ENCODE measurements around the gene AGFG1.

GRCh38 chr2:227464851-227465250, 7.1 kb upstream of the AGFG1 start:
- TF ChIP-seq EZH2 (IDR thresholded peaks at IDR 0.05; ENCODE audit: low read length, missing control alignments) = no peak
- TF ChIP-seq, protein P1, sequence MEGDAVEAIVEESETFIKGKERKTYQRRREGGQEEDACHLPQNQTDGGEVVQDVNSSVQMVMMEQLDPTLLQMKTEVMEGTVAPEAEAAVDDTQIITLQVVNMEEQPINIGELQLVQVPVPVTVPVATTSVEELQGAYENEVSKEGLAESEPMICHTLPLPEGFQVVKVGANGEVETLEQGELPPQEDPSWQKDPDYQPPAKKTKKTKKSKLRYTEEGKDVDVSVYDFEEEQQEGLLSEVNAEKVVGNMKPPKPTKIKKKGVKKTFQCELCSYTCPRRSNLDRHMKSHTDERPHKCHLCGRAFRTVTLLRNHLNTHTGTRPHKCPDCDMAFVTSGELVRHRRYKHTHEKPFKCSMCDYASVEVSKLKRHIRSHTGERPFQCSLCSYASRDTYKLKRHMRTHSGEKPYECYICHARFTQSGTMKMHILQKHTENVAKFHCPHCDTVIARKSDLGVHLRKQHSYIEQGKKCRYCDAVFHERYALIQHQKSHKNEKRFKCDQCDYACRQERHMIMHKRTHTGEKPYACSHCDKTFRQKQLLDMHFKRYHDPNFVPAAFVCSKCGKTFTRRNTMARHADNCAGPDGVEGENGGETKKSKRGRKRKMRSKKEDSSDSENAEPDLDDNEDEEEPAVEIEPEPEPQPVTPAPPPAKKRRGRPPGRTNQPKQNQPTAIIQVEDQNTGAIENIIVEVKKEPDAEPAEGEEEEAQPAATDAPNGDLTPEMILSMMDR (conservative IDR thresholded peaks at IDR 0.05 in 1 of 2, IDR thresholded peaks at IDR 0.05 in 1 of 2; ENCODE audit: low read depth in 1 of 2, low read length in 2 of 2) = no peak

Measured in fibroblast of lung (primary cell).